K562 (cell line): ENCODE results near the gene TMEM184A. TPM values are rescaled to one million over a fixed set of nuclear protein-coding genes. Genes with fewer than 3 reads are reported as not detected.

Experiments
- ATF7 ChIP-seq: fragments of 450-650 bp; IDR thresholded peaks from 2 replicates; pipeline ENCODE4 v1.7.1; 2014; ENCODE audit warnings: mild to moderate bottlenecking, moderate library complexity
- CCAR2 ChIP-seq: fragments of 200-400 bp; formaldehyde crosslinking; IDR thresholded peaks from 2 replicates; pipeline ENCODE4 v1.6.1; 2017; ENCODE audit warnings: mild to moderate bottlenecking, low read depth, low read length
- HSF4 ChIP-seq: fragments of 250-450 bp; sonication (Bioruptor Pico); IDR thresholded peaks from 2 replicates; pipeline ENCODE4 v2.1.2; 2022; ENCODE audit warnings: mild to moderate bottlenecking, moderate library complexity, borderline replicate concordance
- MTA2 ChIP-seq: fragments of 450-650 bp; IDR thresholded peaks from 2 replicates; pipeline ENCODE4 v1.6.1; 2016; ENCODE audit warnings: low read depth
- MYBL2 ChIP-seq, 2 experiments: fragments of 450-650 bp in 1 of 2; sonication (generic) in 1 of 2; formaldehyde crosslinking in 1 of 2; IDR thresholded peaks; 2 replicates each; pipeline versions ENCODE4 v1.6.1 to v1.8.1; 2017 to 2022; ENCODE audit warnings: borderline replicate concordance in 1 of 2, inconsistent platforms in 1 of 2, low read depth in 1 of 2, mild to moderate bottlenecking in 1 of 2, missing genetic modification reagents in 1 of 2, moderate library complexity in 1 of 2
- NCOA2 ChIP-seq, 2 experiments: fragments of 450-650 bp; IDR thresholded peaks; 2 replicates each; pipeline ENCODE4 v1.6.1; 2018; ENCODE audit warnings: mild to moderate bottlenecking in 2 of 2, moderate library complexity in 1 of 2; ENCODE audit not compliant: partially characterized antibody in 2 of 2
- PCBP2 ChIP-seq: fragments of 200-400 bp; formaldehyde crosslinking; IDR thresholded peaks from 2 replicates; pipeline ENCODE4 v1.6.1; 2018; ENCODE audit warnings: low read length, low read depth, mild to moderate bottlenecking, moderate library complexity; ENCODE audit not compliant: poor library complexity, severe bottlenecking
- ZNF140 ChIP-seq: fragments of 250-450 bp; sonication (Bioruptor Pico); IDR thresholded peaks from 2 replicates; pipeline ENCODE4 v1.8.0; 2021; ENCODE audit warnings: moderate library complexity, mild to moderate bottlenecking, inconsistent platforms
- ZNF24 ChIP-seq: fragments of 450-650 bp; IDR thresholded peaks from 2 replicates; pipeline ENCODE4 v1.6.1; 2016
- ZNF318 ChIP-seq, 2 experiments: fragments of 450-650 bp; IDR thresholded peaks; 2 replicates each; pipeline ENCODE4 v1.6.1; 2016; ENCODE audit warnings: mild to moderate bottlenecking in 2 of 2, borderline replicate concordance in 1 of 2, low read depth in 1 of 2, moderate library complexity in 1 of 2
- ZNF444 ChIP-seq: fragments of 250-450 bp; sonication (Bioruptor Pico); IDR thresholded peaks from 2 replicates; pipeline ENCODE4 v1.4.0; 2020; ENCODE audit warnings: mild to moderate bottlenecking, moderate library complexity
- polyA plus RNA-seq, 8 experiments: library from polyadenylated mRNA; depleted of rRNA in 4 of 8; stranded (reverse) in 5 of 8; unstranded in 3 of 8; fragments of >200 nt; fragmentation: Nextera tagmentation in 2 of 8; fragmentation: Illumina TruSeq in 1 of 8; extraction: Ambion mirVana in 2 of 8; extraction: Trizol in 1 of 8; gene quantifications; 2 replicates each; pipeline versions ENCODE4 v1.2.1 to v1.2.3, GENCODE V29; 2011 to 2014; ENCODE audit warnings: inconsistent platforms in 1 of 8, missing spikeins in 1 of 8
- total RNA-seq, 7 experiments: library from RNA; depleted of rRNA in 6 of 7; stranded (reverse); fragments of >200 nt in 6 of 7; fragmentation: Illumina TruSeq in 2 of 7; extraction: Trizol in 2 of 7; gene quantifications; 2 replicates each; pipeline versions ENCODE4 v1.2.1 to v1.2.3, GENCODE V29; 2011 to 2021; ENCODE audit warnings: low replicate concordance in 1 of 7
- TF ChIP-seq, protein P1 (sequence below): fragments of 250-450 bp; sonication (Bioruptor Pico); IDR thresholded peaks from 2 replicates; pipeline ENCODE4 v1.4.0; 2020
- TF ChIP-seq, protein P2 (sequence below): sonication (generic); formaldehyde crosslinking; IDR thresholded peaks from 2 replicates; pipeline ENCODE4 v1.8.1; 2023; ENCODE audit warnings: mild to moderate bottlenecking, missing genetic modification reagents

Gene TMEM184A
- total and polyA plus RNA-seq, 9 of the 15 experiments (the other 6 are each of a cell fraction or from before 2014, with no cell fraction given), result 0.10 to 0.18 (median 0.11) TPM; not detected in 6

GRCh38 chr7:1505731-1506550, 50.1 kb downstream of the TMEM184A start (continued):
- no peak for TF ChIP-seq ZNF318 (IDR thresholded peaks at IDR 0.05; ENCODE audit: borderline replicate concordance in 1 of 2, low read depth in 1 of 2)
- no peak for TF ChIP-seq HSF4 (CRISPR knock-in tag)
- TF ChIP-seq, protein P1, sequence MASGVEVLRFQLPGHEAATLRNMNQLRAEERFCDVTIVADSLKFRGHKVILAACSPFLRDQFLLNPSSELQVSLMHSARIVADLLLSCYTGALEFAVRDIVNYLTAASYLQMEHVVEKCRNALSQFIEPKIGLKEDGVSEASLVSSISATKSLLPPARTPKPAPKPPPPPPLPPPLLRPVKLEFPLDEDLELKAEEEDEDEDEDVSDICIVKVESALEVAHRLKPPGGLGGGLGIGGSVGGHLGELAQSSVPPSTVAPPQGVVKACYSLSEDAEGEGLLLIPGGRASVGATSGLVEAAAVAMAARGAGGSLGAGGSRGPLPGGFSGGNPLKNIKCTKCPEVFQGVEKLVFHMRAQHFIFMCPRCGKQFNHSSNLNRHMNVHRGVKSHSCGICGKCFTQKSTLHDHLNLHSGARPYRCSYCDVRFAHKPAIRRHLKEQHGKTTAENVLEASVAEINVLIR, result no peak
- TF ChIP-seq MYBL2 (IDR thresholded peaks at IDR 0.05; ENCODE audit: low read depth), result no peak
- no peak for TF ChIP-seq MYBL2 (CRISPR knock-in tag; IDR thresholded peaks at IDR 0.05; ENCODE audit: borderline replicate concordance)
- TF ChIP-seq, protein P2, sequence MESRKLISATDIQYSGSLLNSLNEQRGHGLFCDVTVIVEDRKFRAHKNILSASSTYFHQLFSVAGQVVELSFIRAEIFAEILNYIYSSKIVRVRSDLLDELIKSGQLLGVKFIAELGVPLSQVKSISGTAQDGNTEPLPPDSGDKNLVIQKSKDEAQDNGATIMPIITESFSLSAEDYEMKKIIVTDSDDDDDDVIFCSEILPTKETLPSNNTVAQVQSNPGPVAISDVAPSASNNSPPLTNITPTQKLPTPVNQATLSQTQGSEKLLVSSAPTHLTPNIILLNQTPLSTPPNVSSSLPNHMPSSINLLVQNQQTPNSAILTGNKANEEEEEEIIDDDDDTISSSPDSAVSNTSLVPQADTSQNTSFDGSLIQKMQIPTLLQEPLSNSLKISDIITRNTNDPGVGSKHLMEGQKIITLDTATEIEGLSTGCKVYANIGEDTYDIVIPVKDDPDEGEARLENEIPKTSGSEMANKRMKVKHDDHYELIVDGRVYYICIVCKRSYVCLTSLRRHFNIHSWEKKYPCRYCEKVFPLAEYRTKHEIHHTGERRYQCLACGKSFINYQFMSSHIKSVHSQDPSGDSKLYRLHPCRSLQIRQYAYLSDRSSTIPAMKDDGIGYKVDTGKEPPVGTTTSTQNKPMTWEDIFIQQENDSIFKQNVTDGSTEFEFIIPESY, result peak; percentile 100
- no peak for TF ChIP-seq CCAR2
- TF ChIP-seq NCOA2 (IDR thresholded peaks at IDR 0.05; ENCODE audit: partially characterized antibody in 2 of 2), result no peak
- TF ChIP-seq ZNF140, result no peak
- TF ChIP-seq PCBP2, result peak; percentile 97
- TF ChIP-seq ATF7, result no peak
- TF ChIP-seq ZNF24, result no peak
- TF ChIP-seq MTA2, result no peak
- peak; percentile 84 for TF ChIP-seq ZNF444
